Calu3 (cell line): Measurements from ENCODE around the gene MRPL44. TPM values are rescaled to one million over a fixed set of nuclear protein-coding genes. Genes with fewer than 3 reads are reported as not detected.

Source experiments
- BruUV-seq: library from RNA; stranded (reverse); fragments of 400-500 nt; replicated peaks from 2 replicates; lab custom pipeline; 2021; lab: Mats Ljungman, UMichigan
- CTCF ChIA-PET: fragments of 300-600 bp; sonication (Branson Sonifier 250); formaldehyde crosslinking; loops from one replicate; lab custom pipeline; 2022; ENCODE audit warnings: antibody characterized with exemption; lab: Charles Lee
- DNase-seq: peaks from one replicate; pipeline ENCODE4 v3.0.0; 2022
- H3K27ac Mint-ChIP-seq: one replicate; pipeline ENCODE4 v1.8.0; 2022; ENCODE audit warnings: mixed read lengths; ENCODE audit not compliant: unreplicated experiment
- H3K27me3 Mint-ChIP-seq: one replicate; pipeline ENCODE4 v1.8.0; 2022; ENCODE audit warnings: mixed read lengths; ENCODE audit not compliant: unreplicated experiment
- H3K36me3 Mint-ChIP-seq: one replicate; pipeline ENCODE4 v1.8.0; 2022; ENCODE audit warnings: mild to moderate bottlenecking, moderate library complexity, mixed read lengths; ENCODE audit not compliant: insufficient read depth, unreplicated experiment
- H3K4me1 Mint-ChIP-seq: one replicate; pipeline ENCODE4 v1.8.0; 2022; ENCODE audit warnings: mild to moderate bottlenecking, low read depth, mixed read lengths; ENCODE audit not compliant: unreplicated experiment
- H3K4me3 Mint-ChIP-seq: one replicate; pipeline ENCODE4 v1.8.0; 2022; ENCODE audit warnings: mild to moderate bottlenecking, low read depth, moderate library complexity, mixed read lengths; ENCODE audit not compliant: unreplicated experiment
- H3K9me3 Mint-ChIP-seq: one replicate; pipeline ENCODE4 v1.8.0; 2022; ENCODE audit warnings: low read depth, mixed read lengths; ENCODE audit not compliant: unreplicated experiment
- intact Hi-C: fragments of 100-400 bp; cut with micrococcal nuclease; formaldehyde crosslinking; loops from one replicate; pipeline ENCODE4 v1.10.0; 2022; ENCODE audit not compliant: unreplicated experiment
- total RNA-seq: library from RNA; stranded (reverse); gene quantifications from 2 replicates; pipeline ENCODE4 v1.2.3, GENCODE V29; 2022
- TF ChIP-seq, protein P1 (sequence below): fragments of 200-600 bp; IDR thresholded peaks from one replicate; pipeline ENCODE4 v1.8.0; 2022; ENCODE audit warnings: antibody characterized with exemption; ENCODE audit not compliant: unreplicated experiment

MRPL44 gene
- total RNA-seq, 1 experiment from 2014 or later: 32.7 TPM

DNA sequence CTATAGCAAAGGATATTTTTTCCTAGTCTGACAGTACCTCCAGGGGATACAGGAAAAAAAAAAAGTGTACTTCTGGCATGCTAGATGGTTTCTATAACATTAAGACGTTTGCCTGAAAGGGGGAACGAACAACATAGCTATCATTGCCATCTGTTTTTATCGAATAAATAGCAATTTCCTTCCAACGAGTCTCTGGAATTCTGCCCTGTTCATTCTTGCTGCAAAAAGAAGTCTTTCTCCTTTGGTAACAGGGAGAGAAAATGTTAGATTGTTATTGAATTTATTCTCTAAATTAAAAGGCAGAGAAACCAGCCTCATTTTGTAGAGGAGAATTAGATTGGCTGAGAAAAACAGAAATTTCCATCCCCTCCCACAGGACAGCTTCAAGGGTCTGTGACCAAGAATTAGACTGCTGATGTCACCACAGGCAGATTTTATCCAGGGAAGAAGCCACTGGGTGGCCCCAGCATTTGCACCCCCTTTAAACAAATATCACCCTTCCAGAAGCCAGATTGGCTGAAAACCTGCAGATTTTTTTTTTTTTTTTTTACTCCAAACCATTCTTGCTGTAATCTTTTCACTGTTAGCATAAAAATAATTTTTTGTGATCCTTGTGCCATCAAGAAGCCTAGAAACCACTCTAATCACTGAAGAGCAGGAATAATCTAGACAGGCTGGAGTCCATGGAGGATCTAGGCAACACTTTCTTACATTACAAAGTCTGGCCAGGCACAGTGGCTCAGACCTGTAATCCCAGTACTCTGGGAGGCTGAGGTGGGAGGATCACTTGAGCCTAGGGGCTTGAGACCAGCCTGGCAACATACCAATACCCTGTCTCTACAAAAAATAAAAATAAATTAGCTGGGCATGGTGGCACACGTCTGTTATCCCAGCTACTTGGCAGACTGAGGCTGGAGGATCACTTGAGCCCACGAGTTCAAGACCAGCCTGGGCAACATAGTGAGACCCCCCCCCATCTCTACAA, 24.2 kb upstream of the MRPL44 start:
- DNase-seq: no peak
- peaks cover 11% of the 10 kb centered on the region for H3K36me3 Mint-ChIP-seq
- CTCF ChIA-PET: interaction anchor here (0.7 kb wide), 1 partner anchor 37 kb away, joined by 3 read pairs; no protein-coding TSS in a partner anchor
- intact Hi-C loops: no loop called here
- TF ChIP-seq, protein P1, sequence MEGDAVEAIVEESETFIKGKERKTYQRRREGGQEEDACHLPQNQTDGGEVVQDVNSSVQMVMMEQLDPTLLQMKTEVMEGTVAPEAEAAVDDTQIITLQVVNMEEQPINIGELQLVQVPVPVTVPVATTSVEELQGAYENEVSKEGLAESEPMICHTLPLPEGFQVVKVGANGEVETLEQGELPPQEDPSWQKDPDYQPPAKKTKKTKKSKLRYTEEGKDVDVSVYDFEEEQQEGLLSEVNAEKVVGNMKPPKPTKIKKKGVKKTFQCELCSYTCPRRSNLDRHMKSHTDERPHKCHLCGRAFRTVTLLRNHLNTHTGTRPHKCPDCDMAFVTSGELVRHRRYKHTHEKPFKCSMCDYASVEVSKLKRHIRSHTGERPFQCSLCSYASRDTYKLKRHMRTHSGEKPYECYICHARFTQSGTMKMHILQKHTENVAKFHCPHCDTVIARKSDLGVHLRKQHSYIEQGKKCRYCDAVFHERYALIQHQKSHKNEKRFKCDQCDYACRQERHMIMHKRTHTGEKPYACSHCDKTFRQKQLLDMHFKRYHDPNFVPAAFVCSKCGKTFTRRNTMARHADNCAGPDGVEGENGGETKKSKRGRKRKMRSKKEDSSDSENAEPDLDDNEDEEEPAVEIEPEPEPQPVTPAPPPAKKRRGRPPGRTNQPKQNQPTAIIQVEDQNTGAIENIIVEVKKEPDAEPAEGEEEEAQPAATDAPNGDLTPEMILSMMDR: no peak
- BruUV-seq: no TSS peak
- H3K4me1 Mint-ChIP-seq: peaks cover 40% of the 10 kb centered on the region
- H3K4me3 Mint-ChIP-seq: no peak overlapping the region
- H3K27me3 Mint-ChIP-seq: no peaks in the 10 kb centered on the region
- no peaks in the 10 kb centered on the region for H3K9me3 Mint-ChIP-seq
- H3K27ac Mint-ChIP-seq: no peak overlapping the region

DNA sequence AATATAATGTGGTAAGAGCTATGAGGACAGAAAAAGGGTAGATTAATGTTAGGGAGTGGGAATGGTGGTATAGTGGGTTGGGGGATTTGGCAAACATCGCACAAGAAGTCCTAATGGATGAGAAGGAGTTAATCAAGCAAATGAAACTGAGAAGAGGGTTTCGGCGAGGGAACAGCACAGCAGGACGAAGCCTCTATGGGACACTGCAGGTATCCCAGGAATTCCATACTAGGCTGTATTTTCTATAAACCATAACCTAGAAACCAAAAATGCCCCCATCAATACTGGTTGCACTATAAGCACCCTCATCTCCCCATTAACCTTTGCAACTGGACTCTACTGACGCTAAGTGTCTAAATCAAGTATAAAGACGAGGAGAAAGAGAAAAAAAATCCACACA, 22.4 kb upstream of the MRPL44 start:
- intact Hi-C loops: no loop called here
- Mint-ChIP-seq H3K4me3 (no peak overlapping the region), H3K4me1 (peaks cover 40% of the 10 kb centered on the region), H3K27me3 (no peaks in the 10 kb centered on the region), H3K27ac (no peak overlapping the region), H3K36me3 (peaks cover 3% of the 10 kb centered on the region), H3K9me3 (peaks cover 3% of the 10 kb centered on the region)
- CTCF ChIA-PET: no interaction called here
- TF ChIP-seq, protein P1: no peak
- DNase-seq: no peak
- no TSS peak for BruUV-seq

DNA sequence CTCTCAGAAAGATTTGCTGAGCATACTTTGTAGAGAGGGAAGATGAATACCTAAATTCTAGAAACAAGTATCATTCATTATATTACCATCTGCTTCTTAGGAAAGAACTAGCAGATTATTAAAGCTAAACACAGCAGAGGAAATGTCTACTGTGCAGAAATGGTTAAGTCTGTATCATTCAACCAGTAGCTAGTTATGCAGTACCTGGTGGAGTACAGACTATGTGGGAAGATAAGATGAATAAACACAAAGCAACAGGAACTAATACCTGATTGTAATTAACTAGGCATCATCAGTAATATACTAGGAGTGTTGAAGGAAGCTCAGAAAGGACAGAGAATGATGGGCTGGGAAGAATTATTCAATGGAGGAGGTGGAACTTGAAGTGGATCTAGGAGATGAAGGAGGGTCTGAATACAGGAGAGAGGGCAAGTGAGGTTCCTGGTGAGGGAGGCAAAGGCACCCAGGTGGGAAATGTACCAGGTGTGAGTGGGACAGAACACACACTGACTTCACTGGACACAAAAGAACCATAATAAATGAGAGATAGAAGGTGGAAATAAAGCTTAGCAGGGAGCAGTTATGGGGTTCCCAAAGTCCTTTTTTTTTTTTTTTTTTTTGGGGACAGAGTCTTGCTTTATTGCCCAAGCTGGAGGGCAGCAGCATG, 21.7 kb upstream of the MRPL44 start:
- Mint-ChIP-seq H3K9me3 (peaks cover 3% of the 10 kb centered on the region), H3K36me3 (peaks cover under 1% of the 10 kb centered on the region), H3K4me1 (peaks cover 32% of the 10 kb centered on the region), H3K4me3 (no peak overlapping the region), H3K27ac (no peak overlapping the region), H3K27me3 (no peaks in the 10 kb centered on the region)
- intact Hi-C loops: no loop called here
- DNase-seq: no peak
- CTCF ChIA-PET: no interaction called here
- no TSS peak for BruUV-seq
- TF ChIP-seq, protein P1: no peak

DNA sequence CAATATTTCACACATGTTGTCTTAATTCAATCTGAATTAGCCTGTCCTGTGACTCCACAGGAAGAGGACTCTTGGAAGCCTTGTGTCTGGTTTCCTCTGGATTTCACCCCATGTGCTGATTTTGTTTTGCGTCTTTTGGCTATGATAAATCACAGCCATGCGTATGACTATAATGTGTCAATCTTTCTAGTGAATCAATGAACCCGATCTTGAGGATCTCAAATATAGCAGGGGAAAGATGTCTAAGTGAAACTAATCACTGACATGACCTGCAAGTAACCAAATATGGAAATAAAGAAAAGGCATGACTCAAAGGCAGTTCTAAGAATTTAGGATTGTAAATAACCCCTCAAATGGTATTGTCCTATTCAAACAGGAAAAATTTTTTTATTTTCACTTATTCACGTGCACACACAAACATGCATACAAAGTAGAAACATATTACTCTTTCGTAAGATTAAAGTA, 20.4 kb upstream of the MRPL44 start:
- intact Hi-C loops: no loop called here
- DNase-seq: no peak
- Mint-ChIP-seq H3K9me3 (peaks cover 3% of the 10 kb centered on the region), H3K4me1 (peaks cover 40% of the 10 kb centered on the region), H3K36me3 (no peaks in the 10 kb centered on the region), H3K4me3 (no peak overlapping the region), H3K27ac (no peak overlapping the region), H3K27me3 (no peaks in the 10 kb centered on the region)
- CTCF ChIA-PET: no interaction called here
- TF ChIP-seq, protein P1: no peak
- BruUV-seq: no TSS peak
